ENCODE results near the gene ZNF664.

DNA sequence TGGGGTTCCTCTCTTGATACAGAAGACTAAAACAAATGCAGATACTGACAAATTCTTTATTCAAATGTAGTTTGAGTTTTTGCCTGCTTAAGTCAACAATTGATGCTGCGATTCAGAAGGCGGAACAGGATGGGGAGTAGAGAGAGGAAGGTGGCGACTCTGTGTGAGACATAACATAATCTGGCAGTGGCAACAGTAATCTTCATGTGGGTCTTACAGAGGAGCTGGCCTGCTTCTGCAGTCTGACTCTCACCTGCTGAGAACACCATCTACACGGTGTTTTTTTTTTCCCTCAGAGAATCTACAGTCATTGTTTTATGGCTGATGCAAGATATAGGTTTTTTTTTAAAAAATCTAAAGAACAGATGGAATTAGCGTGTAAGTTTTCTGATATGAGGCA, 10.5 kb upstream of the ZNF664 start:
- no peak for TF ChIP-seq EZH2 (IDR thresholded peaks at IDR 0.05; ENCODE audit: borderline replicate concordance, low read depth, low read length, severe bottlenecking)
- TF ChIP-seq, protein P1, sequence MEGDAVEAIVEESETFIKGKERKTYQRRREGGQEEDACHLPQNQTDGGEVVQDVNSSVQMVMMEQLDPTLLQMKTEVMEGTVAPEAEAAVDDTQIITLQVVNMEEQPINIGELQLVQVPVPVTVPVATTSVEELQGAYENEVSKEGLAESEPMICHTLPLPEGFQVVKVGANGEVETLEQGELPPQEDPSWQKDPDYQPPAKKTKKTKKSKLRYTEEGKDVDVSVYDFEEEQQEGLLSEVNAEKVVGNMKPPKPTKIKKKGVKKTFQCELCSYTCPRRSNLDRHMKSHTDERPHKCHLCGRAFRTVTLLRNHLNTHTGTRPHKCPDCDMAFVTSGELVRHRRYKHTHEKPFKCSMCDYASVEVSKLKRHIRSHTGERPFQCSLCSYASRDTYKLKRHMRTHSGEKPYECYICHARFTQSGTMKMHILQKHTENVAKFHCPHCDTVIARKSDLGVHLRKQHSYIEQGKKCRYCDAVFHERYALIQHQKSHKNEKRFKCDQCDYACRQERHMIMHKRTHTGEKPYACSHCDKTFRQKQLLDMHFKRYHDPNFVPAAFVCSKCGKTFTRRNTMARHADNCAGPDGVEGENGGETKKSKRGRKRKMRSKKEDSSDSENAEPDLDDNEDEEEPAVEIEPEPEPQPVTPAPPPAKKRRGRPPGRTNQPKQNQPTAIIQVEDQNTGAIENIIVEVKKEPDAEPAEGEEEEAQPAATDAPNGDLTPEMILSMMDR (IDR thresholded peaks at IDR 0.05; ENCODE audit: borderline replicate concordance, extremely low read depth, low read length, poor library complexity, severe bottlenecking): no peak

Measured in DND-41 (cell line).